Sigmoid colon (tissue), 7 donors: ENCODE results near the gene TRAF3. TPM values are rescaled to one million over a fixed set of nuclear protein-coding genes. Genes with fewer than 3 reads are reported as not detected.
A peak's percentile ranks its signal among the peaks of the same experiment; 100 is the strongest.

Experiments
- DNase-seq: peaks from one replicate; pipeline ENCODE4 v3.0.0-alpha.2; 2019
- H3K27ac ChIP-seq, 4 donors: fragments of 200-600 bp; sonication (generic); one replicate each; pipeline ENCODE4 v1.5.1; 2016 to 2019; ENCODE audit warnings: mild to moderate bottlenecking in 1 of 4
- H3K27me3 ChIP-seq, 3 donors: fragments of 200-600 bp; sonication (generic); one replicate each; pipeline ENCODE4 v1.5.1; 2019; ENCODE audit warnings: mild to moderate bottlenecking in 1 of 3
- H3K36me3 ChIP-seq, 4 donors: fragments of 200-600 bp; sonication (generic); one replicate each; pipeline ENCODE4 v1.5.1; 2016 to 2019
- H3K4me1 ChIP-seq, 4 donors: fragments of 200-600 bp; sonication (generic); one replicate each; pipeline ENCODE4 v1.5.1; 2017 to 2019
- H3K4me3 ChIP-seq, 4 donors: fragments of 200-600 bp; sonication (generic); one replicate each; pipeline ENCODE4 v1.5.1; 2017 to 2019; ENCODE audit warnings: mild to moderate bottlenecking in 2 of 4, moderate library complexity in 1 of 4
- H3K9me3 ChIP-seq, 4 donors: fragments of 200-600 bp in 3 of 4; sonication (generic) in 3 of 4; one replicate each; pipeline versions ENCODE4 v1.5.1 to v1.6.1; 2013 to 2019
- EP300 ChIP-seq, 4 donors: sonication (generic); formaldehyde crosslinking; IDR thresholded peaks; one replicate each; pipeline ENCODE4 v1.6.1; 2017; ENCODE audit warnings: antibody characterized with exemption in 4 of 4
- POLR2A ChIP-seq, 2 donors: fragments of 450-650 bp; IDR thresholded peaks; one replicate each; pipeline ENCODE4 v1.6.1; 2016; ENCODE audit warnings: antibody characterized with exemption in 2 of 2, mild to moderate bottlenecking in 2 of 2, moderate library complexity in 2 of 2
- POLR2AphosphoS5 ChIP-seq, 4 donors: sonication (generic); formaldehyde crosslinking; IDR thresholded peaks; one replicate each; pipeline ENCODE4 v1.6.1; 2017; ENCODE audit warnings: antibody characterized with exemption in 4 of 4
- WGBS, 2 donors: extraction: QIAGEN DNeasy Blood & Tissue Kit; methylation state at CpG; one replicate each; pipeline ENCODE4 v1.1.7; 2013; 5-methylcytosine and 5-hydroxymethylcytosine counted together
- intact Hi-C: fragments of 100-400 bp; cut with DNase I; formaldehyde crosslinking; loops from one replicate; pipeline ENCODE4 v1.15.1; 2023
- polyA plus RNA-seq, 3 donors: library from polyadenylated mRNA; stranded (reverse); fragments of 200-250 nt; gene quantifications; one replicate each; pipeline ENCODE4 v1.2.3, GENCODE V29; 2013
- total RNA-seq, 4 donors: library from RNA; depleted of rRNA; stranded (reverse); fragments of >200 nt; gene quantifications; one replicate each; pipeline ENCODE4 v1.1.0, GENCODE V29; 2016
- TF ChIP-seq, protein P1 (sequence below), 4 experiments: fragments of 450-650 bp in 3 of 4; fragments of 200-600 bp in 1 of 4; IDR thresholded peaks; one replicate each; pipeline ENCODE4 v1.5.1; 2016 to 2019; ENCODE audit warnings: antibody characterized with exemption in 4 of 4, mild to moderate bottlenecking in 3 of 4, moderate library complexity in 2 of 4
- donor health status: healthy with polysubstance abuse.
- donor health status: Bipolar disorder and iron deficiency.
- donor health status: healthy.

The TRAF3 gene
- total and polyA plus RNA-seq, 7 donors = 9.5 to 18.6 (median 12.3) TPM

DNA sequence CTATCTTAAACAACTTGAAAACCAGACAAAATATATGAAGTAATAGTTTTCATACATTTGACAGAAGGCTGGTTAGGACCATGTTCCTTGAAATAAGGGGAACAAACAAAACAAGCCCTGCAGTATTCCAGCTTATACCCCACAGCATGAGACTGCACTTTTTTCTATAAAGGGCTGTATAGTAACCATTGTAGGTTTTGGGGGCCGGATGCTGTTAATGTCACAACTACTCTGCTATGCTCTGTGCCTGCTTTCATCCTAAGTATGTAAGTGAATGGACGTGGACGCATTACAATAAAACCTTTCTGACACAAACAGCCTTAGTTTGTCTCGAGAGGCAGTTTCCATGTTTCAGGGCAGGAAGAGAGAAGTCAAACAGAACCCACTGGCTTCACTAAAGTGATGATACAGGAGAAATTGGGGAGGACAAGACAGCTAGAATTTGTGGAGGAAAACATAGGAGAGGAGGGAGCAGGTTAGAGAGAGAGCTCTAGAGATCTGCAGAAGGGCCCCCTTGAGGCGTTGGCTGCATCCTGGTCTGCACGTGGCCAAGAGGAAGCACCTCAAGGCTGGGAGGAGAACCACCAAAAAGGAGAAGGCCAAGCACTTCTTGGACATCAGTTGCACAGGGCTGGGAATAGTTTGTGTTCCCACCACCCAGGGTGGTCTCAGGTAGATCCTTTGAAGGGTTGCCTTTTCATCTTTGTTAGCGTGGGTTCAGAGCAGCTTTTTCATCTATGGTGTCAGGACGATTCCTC lies 63.7 kb downstream of the TRAF3 start:
- Histone ChIP-seq H3K4me3 (no peak overlapping the region), H3K27ac (no peak overlapping the region), H3K4me1 (no peaks in the 10 kb centered on the region), H3K36me3 (no peaks in the 10 kb centered on the region), H3K27me3 (no peaks in the 10 kb centered on the region), H3K9me3 (no peaks in the 10 kb centered on the region)
- DNase-seq = no peak
- intact Hi-C loops = no loop called here
- TF ChIP-seq EP300 (IDR thresholded peaks at IDR 0.05) = no peak
- TF ChIP-seq POLR2A (IDR thresholded peaks at IDR 0.05) = no peak
- no peak for TF ChIP-seq POLR2AphosphoS5 (IDR thresholded peaks at IDR 0.05)
- TF ChIP-seq, protein P1, sequence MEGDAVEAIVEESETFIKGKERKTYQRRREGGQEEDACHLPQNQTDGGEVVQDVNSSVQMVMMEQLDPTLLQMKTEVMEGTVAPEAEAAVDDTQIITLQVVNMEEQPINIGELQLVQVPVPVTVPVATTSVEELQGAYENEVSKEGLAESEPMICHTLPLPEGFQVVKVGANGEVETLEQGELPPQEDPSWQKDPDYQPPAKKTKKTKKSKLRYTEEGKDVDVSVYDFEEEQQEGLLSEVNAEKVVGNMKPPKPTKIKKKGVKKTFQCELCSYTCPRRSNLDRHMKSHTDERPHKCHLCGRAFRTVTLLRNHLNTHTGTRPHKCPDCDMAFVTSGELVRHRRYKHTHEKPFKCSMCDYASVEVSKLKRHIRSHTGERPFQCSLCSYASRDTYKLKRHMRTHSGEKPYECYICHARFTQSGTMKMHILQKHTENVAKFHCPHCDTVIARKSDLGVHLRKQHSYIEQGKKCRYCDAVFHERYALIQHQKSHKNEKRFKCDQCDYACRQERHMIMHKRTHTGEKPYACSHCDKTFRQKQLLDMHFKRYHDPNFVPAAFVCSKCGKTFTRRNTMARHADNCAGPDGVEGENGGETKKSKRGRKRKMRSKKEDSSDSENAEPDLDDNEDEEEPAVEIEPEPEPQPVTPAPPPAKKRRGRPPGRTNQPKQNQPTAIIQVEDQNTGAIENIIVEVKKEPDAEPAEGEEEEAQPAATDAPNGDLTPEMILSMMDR (IDR thresholded peaks at IDR 0.05) = no peak
- whole genome bisulfite sequencing, 2 donors = 77 to 88% methylated on average over 8 of the region's 8 CpGs

DNA sequence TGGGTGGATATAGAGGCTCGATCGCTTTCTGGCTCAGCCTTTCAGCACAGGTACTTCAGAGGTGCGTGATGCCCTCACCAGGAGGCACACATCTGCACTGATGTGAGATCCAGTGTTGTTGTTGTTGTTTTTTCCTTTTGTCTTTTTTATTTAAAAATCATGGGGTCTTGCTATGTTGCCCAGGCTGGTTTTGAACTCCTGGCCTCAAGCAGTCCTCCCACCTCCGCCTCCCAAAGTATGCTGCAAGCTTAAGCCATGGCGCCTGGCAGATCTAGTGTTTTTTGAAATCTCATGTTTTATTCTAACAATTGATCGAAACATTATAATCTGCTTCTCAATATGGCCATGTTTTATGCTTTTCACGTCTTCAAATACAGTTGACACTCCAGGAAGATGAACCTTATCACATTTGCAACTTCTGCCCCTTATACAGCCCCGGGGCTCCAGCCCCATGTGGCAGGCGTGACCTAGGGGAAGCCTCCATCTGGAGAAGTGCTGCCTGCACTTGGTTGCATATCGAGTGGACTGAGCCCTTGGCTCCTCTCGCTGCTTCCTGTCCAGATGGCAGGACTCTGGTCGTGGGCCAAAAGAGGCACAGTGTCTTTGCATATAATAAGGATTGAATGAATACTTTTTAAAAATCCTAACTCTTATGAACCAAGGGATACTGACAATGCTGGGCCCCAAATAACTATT lies 71.7 kb downstream of the TRAF3 start:
- 50 to 64% methylated on average over 12 of the region's 12 CpGs for WGBS, 2 donors
- H3K36me3 ChIP-seq = no peaks in the 10 kb centered on the region
- no peaks in the 10 kb centered on the region for H3K9me3 ChIP-seq
- peak overlapping the region in 1 of 4 donors; percentile 27 for H3K4me3 ChIP-seq
- H3K27ac ChIP-seq = peak overlapping the region; percentile 51 to 73 (median 66)
- TF ChIP-seq, protein P1 (IDR thresholded peaks at IDR 0.05) = no peak
- peaks cover 0 to 18% (median 11%) of the 10 kb centered on the region in 4 donors for H3K4me1 ChIP-seq
- DNase-seq = peak; percentile 71
- intact Hi-C loops = no loop called here
- no peaks in the 10 kb centered on the region for H3K27me3 ChIP-seq

GRCh38 chr14:102849526-102850379 lies 72.5 kb downstream of the TRAF3 start:
- WGBS, 2 donors = 5 to 26% methylated on average over 6 of the region's 6 CpGs
- intact Hi-C loops = loop anchor here (10.0 kb wide), 1 partner anchor 75 kb away; the partner anchor contains the start of gene TRAF3
- no peaks in the 10 kb centered on the region for H3K9me3 ChIP-seq
- peak overlapping the region; percentile 51 to 73 (median 66) for H3K27ac ChIP-seq
- no peak for DNase-seq
- no peaks in the 10 kb centered on the region for H3K27me3 ChIP-seq
- H3K36me3 ChIP-seq = no peaks in the 10 kb centered on the region
- peaks cover 0 to 18% (median 11%) of the 10 kb centered on the region in 4 donors for H3K4me1 ChIP-seq
- TF ChIP-seq, protein P1 (IDR thresholded peaks at IDR 0.05) = no peak
- no peak for TF ChIP-seq EP300 (IDR thresholded peaks at IDR 0.05)
- no peak for TF ChIP-seq POLR2AphosphoS5 (IDR thresholded peaks at IDR 0.05)
- H3K4me3 ChIP-seq = peak overlapping the region in 3 of 4 donors; percentile 16 to 27 (median 21)

DNA sequence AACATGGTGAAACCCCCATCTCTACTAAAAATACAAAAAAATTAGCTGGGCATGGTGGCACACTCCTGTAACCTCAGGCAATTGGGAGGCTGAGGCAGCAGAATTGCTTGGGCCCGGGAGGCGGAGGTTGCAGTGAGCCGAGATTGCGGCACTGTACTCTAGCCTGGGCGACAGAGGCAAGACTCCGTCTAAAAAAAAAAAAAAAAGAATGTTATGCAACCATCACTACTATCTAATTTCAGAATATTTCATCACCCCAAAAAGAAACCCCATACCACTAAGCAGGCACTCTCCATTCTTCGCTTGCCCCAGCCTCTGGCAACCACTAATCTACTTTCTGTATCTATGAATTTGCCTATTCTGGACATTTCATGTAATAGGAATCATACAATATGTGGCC lies 76.4 kb downstream of the TRAF3 start:
- TF ChIP-seq, protein P1 (IDR thresholded peaks at IDR 0.05) = no peak
- TF ChIP-seq POLR2AphosphoS5 (IDR thresholded peaks at IDR 0.05) = no peak
- no peak for TF ChIP-seq POLR2A (IDR thresholded peaks at IDR 0.05)
- TF ChIP-seq EP300 (IDR thresholded peaks at IDR 0.05) = no peak
- H3K27ac ChIP-seq = no peak overlapping the region
- H3K4me1 ChIP-seq = peaks cover 0 to 17% (median 11%) of the 10 kb centered on the region in 4 donors
- intact Hi-C loops = loop anchor here (10.0 kb wide), 1 partner anchor 79 kb away; the partner anchor contains the start of gene TRAF3
- WGBS, 2 donors = 81 to 90% methylated on average over 7 of the region's 7 CpGs
- no peak for DNase-seq
- no peak overlapping the region for H3K4me3 ChIP-seq
- H3K27me3 ChIP-seq = no peaks in the 10 kb centered on the region
- H3K9me3 ChIP-seq = no peaks in the 10 kb centered on the region
- no peaks in the 10 kb centered on the region for H3K36me3 ChIP-seq
